OCI-LY7 (cell line): Measurements from ENCODE around the gene SAPCD1. TPM values are rescaled to one million over a fixed set of nuclear protein-coding genes. Genes with fewer than 3 reads are reported as not detected.
A peak's percentile ranks its signal among the peaks of the same experiment; 100 is the strongest.

Experiments used
- BruUV-seq: library from RNA; stranded (reverse); fragments of 400-500 nt; replicated peaks from 2 replicates; lab custom pipeline; 2021; lab: Mats Ljungman, UMichigan
- CTCF ChIA-PET: fragments of 300-600 bp; sonication (Branson Sonifier 250); formaldehyde crosslinking; loops from one replicate; lab custom pipeline; 2022; ENCODE audit warnings: antibody characterized with exemption; ENCODE audit not compliant: unreplicated experiment; lab: Charles Lee
- POLR2A ChIA-PET: fragments of 300-600 bp; sonication (Branson Sonifier 250); formaldehyde crosslinking; loops from one replicate; lab custom pipeline; 2022; ENCODE audit warnings: antibody characterized with exemption; lab: Charles Lee
- DNase-seq: peaks from one replicate; pipeline ENCODE4 v3.0.0-alpha.2; 2015; ENCODE audit warnings: low spot score
- H2AFZ ChIP-seq: fragments of 200-600 bp; sonication (generic), shearing (Covaris generic); 2 replicates; pipeline ENCODE4 v1.6.1; 2014; ENCODE audit warnings: mild to moderate bottlenecking, antibody characterized with exemption, low read length, moderate library complexity
- H3K27ac ChIP-seq: fragments of 200-600 bp; sonication (generic); 2 replicates; pipeline ENCODE4 v1.5.1; 2014; ENCODE audit warnings: mixed run types, low read depth, mild to moderate bottlenecking, moderate library complexity, low read length, inconsistent platforms; ENCODE audit not compliant: poor library complexity, severe bottlenecking
- H3K36me3 ChIP-seq: fragments of 200-600 bp; sonication (generic); 2 replicates; pipeline ENCODE4 v1.6.1; 2014; ENCODE audit warnings: mild to moderate bottlenecking, antibody characterized with exemption, low read length, moderate library complexity, mixed read lengths; ENCODE audit not compliant: insufficient read depth
- H3K4me1 ChIP-seq: fragments of 200-600 bp; sonication (generic); 2 replicates; pipeline ENCODE4 v1.5.1; 2014; ENCODE audit warnings: mild to moderate bottlenecking, low read length; ENCODE audit not compliant: insufficient read depth, poor library complexity, severe bottlenecking
- H3K4me2 ChIP-seq: fragments of 200-600 bp; sonication (generic); 2 replicates; pipeline ENCODE4 v1.6.1; 2014; ENCODE audit warnings: mild to moderate bottlenecking, low read length
- H3K4me3 ChIP-seq: fragments of 200-600 bp; sonication (generic); 2 replicates; pipeline ENCODE4 v1.5.1; 2014; ENCODE audit warnings: mild to moderate bottlenecking, low read depth, low read length; ENCODE audit not compliant: poor library complexity, severe bottlenecking
- H3K79me2 ChIP-seq: fragments of 200-600 bp; sonication (generic); 2 replicates; pipeline ENCODE4 v1.6.1; 2016; ENCODE audit warnings: low read depth, mild to moderate bottlenecking, low read length, moderate library complexity, mixed read lengths; ENCODE audit not compliant: insufficient read depth
- H3K9me2 ChIP-seq: fragments of 200-600 bp; sonication (generic); 2 replicates; pipeline ENCODE4 v1.6.1; 2016; ENCODE audit warnings: mild to moderate bottlenecking, low read length, mixed read lengths; ENCODE audit not compliant: insufficient read depth
- H3K9me3 ChIP-seq: fragments of 200-600 bp; sonication (generic); 2 replicates; pipeline ENCODE4 v1.6.1; 2014; ENCODE audit warnings: mild to moderate bottlenecking, mixed run types, low read length, mixed read lengths
- H4K20me1 ChIP-seq: fragments of 200-600 bp; sonication (generic); 2 replicates; pipeline ENCODE4 v1.6.1; 2014; ENCODE audit warnings: mild to moderate bottlenecking, antibody characterized with exemption, low read length, moderate library complexity, mixed read lengths; ENCODE audit not compliant: insufficient read depth
- EZH2phosphoT487 ChIP-seq: fragments of 200-600 bp; sonication (generic); IDR thresholded peaks from 2 replicates; pipeline ENCODE4 v1.6.1; 2018; ENCODE audit warnings: low read depth, borderline replicate concordance, mild to moderate bottlenecking, mixed run types, antibody characterized with exemption, low read length, moderate library complexity, mixed read lengths
- intact Hi-C: fragments of 100-400 bp; cut with micrococcal nuclease; formaldehyde crosslinking; loops from one replicate; pipeline ENCODE4 v1.10.0; 2022; ENCODE audit not compliant: unreplicated experiment
- total RNA-seq, 2 experiments: library from RNA; depleted of rRNA in 1 of 2; stranded (reverse); fragments of >200 nt in 1 of 2; shearing (Covaris generic) in 1 of 2; gene quantifications; 2 replicates each; pipeline ENCODE4 v1.2.3, GENCODE V29; 2014 to 2022
- TF ChIP-seq, protein P1 (sequence below): fragments of 200-600 bp; sonication (generic); conservative IDR thresholded peaks from 2 replicates; pipeline ENCODE4 v1.5.1; 2014; ENCODE audit warnings: mild to moderate bottlenecking, antibody characterized with exemption, low read length, moderate library complexity, mixed read lengths

Gene SAPCD1
- total RNA-seq, 2 experiments from 2014 or later = 31.3 to 53.5 TPM

GRCh38 chr6:31725502-31726350 lies 36.7 kb upstream of the SAPCD1 start:
- CTCF ChIA-PET = no interaction called here
- H3K36me3 ChIP-seq = peaks cover 30% of the 10 kb centered on the region
- no peak overlapping the region for H3K4me2 ChIP-seq
- POLR2A ChIA-PET = interaction anchor here (0.6 to 1.9 kb wide), 5 partner anchors 11 to 815 kb away, joined by 3 to 7 read pairs (median 4); partner anchors contain the start of gene LY6G6D
- H4K20me1 ChIP-seq = no peaks in the 10 kb centered on the region
- no peak overlapping the region for H2AFZ ChIP-seq
- BruUV-seq = no TSS peak
- H3K27ac ChIP-seq = no peak overlapping the region
- no peaks in the 10 kb centered on the region for H3K79me2 ChIP-seq
- no peak for DNase-seq
- TF ChIP-seq EZH2phosphoT487 = no peak
- TF ChIP-seq, protein P1, sequence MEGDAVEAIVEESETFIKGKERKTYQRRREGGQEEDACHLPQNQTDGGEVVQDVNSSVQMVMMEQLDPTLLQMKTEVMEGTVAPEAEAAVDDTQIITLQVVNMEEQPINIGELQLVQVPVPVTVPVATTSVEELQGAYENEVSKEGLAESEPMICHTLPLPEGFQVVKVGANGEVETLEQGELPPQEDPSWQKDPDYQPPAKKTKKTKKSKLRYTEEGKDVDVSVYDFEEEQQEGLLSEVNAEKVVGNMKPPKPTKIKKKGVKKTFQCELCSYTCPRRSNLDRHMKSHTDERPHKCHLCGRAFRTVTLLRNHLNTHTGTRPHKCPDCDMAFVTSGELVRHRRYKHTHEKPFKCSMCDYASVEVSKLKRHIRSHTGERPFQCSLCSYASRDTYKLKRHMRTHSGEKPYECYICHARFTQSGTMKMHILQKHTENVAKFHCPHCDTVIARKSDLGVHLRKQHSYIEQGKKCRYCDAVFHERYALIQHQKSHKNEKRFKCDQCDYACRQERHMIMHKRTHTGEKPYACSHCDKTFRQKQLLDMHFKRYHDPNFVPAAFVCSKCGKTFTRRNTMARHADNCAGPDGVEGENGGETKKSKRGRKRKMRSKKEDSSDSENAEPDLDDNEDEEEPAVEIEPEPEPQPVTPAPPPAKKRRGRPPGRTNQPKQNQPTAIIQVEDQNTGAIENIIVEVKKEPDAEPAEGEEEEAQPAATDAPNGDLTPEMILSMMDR = no peak
- no peaks in the 10 kb centered on the region for H3K9me3 ChIP-seq
- no peak overlapping the region for H3K4me3 ChIP-seq
- intact Hi-C loops = loop anchor here (2.0 kb wide), 2 partner anchors 23 to 45 kb away; partner anchors contain the start of genes ABHD16A and LY6G5C
- H3K9me2 ChIP-seq = no peaks in the 10 kb centered on the region
- peaks cover 41% of the 10 kb centered on the region for H3K4me1 ChIP-seq

- H3K79me2 ChIP-seq = no peaks in the 10 kb centered on the region
- H4K20me1 ChIP-seq = no peaks in the 10 kb centered on the region
- no peak for TF ChIP-seq EZH2phosphoT487
- TF ChIP-seq, protein P1 = no peak
- DNase-seq = no peak
- H3K4me1 ChIP-seq = peaks cover 41% of the 10 kb centered on the region
- no peaks in the 10 kb centered on the region for H3K9me2 ChIP-seq
- H3K27ac ChIP-seq = peak overlapping the region; percentile 60
- peaks cover 44% of the 10 kb centered on the region for H3K36me3 ChIP-seq
- no peaks in the 10 kb centered on the region for H3K9me3 ChIP-seq
- no peak overlapping the region for H3K4me3 ChIP-seq
- intact Hi-C loops = loop anchor here (2.0 kb wide), 2 partner anchors 24 to 46 kb away; partner anchors contain the start of genes ABHD16A and LY6G5C
- peak overlapping the region; percentile 51 for H3K4me2 ChIP-seq
- no peak overlapping the region for H2AFZ ChIP-seq
- BruUV-seq = no TSS peak
- POLR2A ChIA-PET = interaction anchor here (0.5 to 1.5 kb wide), 8 partner anchors 9 to 177 kb away, joined by 3 to 13 read pairs (median 4); partner anchors contain the start of genes ABHD16A, CLIC1 and HSPA1B
- CTCF ChIA-PET = interaction anchor here (1.0 kb wide), 1 partner anchor 105 kb away, joined by 3 read pairs; no protein-coding TSS in a partner anchor
Measured at GRCh38 chr6:31727034-31727716, 35.3 kb upstream of the SAPCD1 start.
